Vagina (tissue), 2 donors: ENCODE measurements around the gene CDH24.

Experiments used
- POLR2A ChIP-seq, 2 donors: fragments of 450-650 bp; IDR thresholded peaks; one replicate each; pipeline ENCODE4 v1.6.1; 2017; ENCODE audit warnings: antibody characterized with exemption in 2 of 2, mild to moderate bottlenecking in 2 of 2, moderate library complexity in 2 of 2
- POLR2AphosphoS5 ChIP-seq, 2 donors: sonication (generic); formaldehyde crosslinking; IDR thresholded peaks; one replicate each; pipeline ENCODE4 v1.9.0; 2017; ENCODE audit warnings: antibody characterized with exemption in 2 of 2, mild to moderate bottlenecking in 2 of 2, low read depth in 1 of 2; ENCODE audit not compliant: insufficient read depth in 1 of 2
- TF ChIP-seq, protein P1 (sequence below), 3 experiments: fragments of 450-650 bp in 2 of 3; fragments of 200-600 bp in 1 of 3; sonication (generic) in 1 of 3; IDR thresholded peaks; one replicate each; pipeline ENCODE4 v1.5.1; 2017 to 2019; ENCODE audit warnings: antibody characterized with exemption in 3 of 3, mild to moderate bottlenecking in 2 of 3, moderate library complexity in 2 of 3

DNA sequence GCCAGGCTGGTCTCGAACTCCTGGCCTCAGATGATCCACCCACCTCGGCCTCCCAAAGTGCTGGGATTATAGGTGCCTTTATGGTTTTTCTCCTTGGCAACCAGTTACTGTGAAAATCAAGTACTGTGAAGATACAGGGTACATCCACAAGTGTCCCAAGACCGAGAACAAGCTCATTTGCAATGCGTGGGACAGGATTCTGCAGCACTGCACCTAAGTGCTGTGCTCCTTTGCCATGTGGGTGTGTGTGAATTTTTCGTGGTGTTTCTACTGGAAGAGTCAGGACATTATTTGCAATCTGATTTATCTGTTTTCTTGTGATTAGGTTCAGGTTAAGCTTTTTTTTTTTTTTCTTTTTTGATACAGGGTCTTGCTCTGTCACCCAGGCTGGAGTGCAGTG lies 40.2 kb downstream of the CDH24 start:
- TF ChIP-seq, protein P1, sequence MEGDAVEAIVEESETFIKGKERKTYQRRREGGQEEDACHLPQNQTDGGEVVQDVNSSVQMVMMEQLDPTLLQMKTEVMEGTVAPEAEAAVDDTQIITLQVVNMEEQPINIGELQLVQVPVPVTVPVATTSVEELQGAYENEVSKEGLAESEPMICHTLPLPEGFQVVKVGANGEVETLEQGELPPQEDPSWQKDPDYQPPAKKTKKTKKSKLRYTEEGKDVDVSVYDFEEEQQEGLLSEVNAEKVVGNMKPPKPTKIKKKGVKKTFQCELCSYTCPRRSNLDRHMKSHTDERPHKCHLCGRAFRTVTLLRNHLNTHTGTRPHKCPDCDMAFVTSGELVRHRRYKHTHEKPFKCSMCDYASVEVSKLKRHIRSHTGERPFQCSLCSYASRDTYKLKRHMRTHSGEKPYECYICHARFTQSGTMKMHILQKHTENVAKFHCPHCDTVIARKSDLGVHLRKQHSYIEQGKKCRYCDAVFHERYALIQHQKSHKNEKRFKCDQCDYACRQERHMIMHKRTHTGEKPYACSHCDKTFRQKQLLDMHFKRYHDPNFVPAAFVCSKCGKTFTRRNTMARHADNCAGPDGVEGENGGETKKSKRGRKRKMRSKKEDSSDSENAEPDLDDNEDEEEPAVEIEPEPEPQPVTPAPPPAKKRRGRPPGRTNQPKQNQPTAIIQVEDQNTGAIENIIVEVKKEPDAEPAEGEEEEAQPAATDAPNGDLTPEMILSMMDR (IDR thresholded peaks at IDR 0.05) = no peak
- no peak for TF ChIP-seq POLR2AphosphoS5 (IDR thresholded peaks at IDR 0.05; ENCODE audit: insufficient read depth in 1 of 2, low read depth in 1 of 2)
- TF ChIP-seq POLR2A (IDR thresholded peaks at IDR 0.05) = no peak
